HCT116 (cell line): Measurements from ENCODE around the gene CAP1. TPM values are rescaled to one million over a fixed set of nuclear protein-coding genes. Genes with fewer than 3 reads are reported as not detected.

Source experiments
- ATAC-seq: fragments of 200-7000 bp; cut with Tn5 transposase; 2 replicates; pipeline ENCODE4 v1.9.1; 2020; ENCODE audit warnings: mild to moderate bottlenecking, moderate library complexity
- BruUV-seq: library from RNA; stranded (reverse); fragments of 400-500 nt; replicated peaks from 2 replicates; lab custom pipeline; 2021; lab: Mats Ljungman, UMichigan
- CTCF ChIA-PET: fragments of 300-600 bp; sonication (Branson Sonifier 250); formaldehyde crosslinking; loops from one replicate; lab custom pipeline; 2021; ENCODE audit warnings: antibody characterized with exemption; lab: Charles Lee
- POLR2A ChIA-PET: fragments of 300-600, 350-600 bp; sonication (Branson Sonifier 250); formaldehyde crosslinking; loops from one replicate; lab custom pipeline; 2021; ENCODE audit warnings: antibody characterized with exemption; lab: Charles Lee
- RAD21 ChIA-PET, 2 experiments: fragments of 300-600 bp; sonication (Branson Sonifier 250); formaldehyde crosslinking; loops; one replicate each; lab custom pipeline; 2023; ENCODE audit warnings: low total read pairs in 2 of 2; ENCODE audit not compliant: uncharacterized antibody in 2 of 2, unreplicated experiment in 2 of 2, low non-redundant PET in 1 of 2; lab: Charles Lee
- DNase-seq: peaks from one replicate; pipeline ENCODE4 v3.0.0-alpha.2; 2010; ENCODE audit warnings: low read depth, low spot score
- H2AFZ ChIP-seq: fragments of 200-600 bp; shearing (Covaris generic), sonication (generic); 2 replicates; pipeline ENCODE4 v1.6.1; 2017; ENCODE audit warnings: low read depth, mixed run types, mixed read lengths, antibody characterized with exemption, low read length; ENCODE audit not compliant: poor library complexity, severe bottlenecking
- H3K27ac ChIP-seq: 2 replicates; pipeline ENCODE4 v1.5.1; 2012; ENCODE audit warnings: low read depth, low read length
- H3K27me3 ChIP-seq: fragments of 200-600 bp; sonication (generic); 2 replicates; pipeline ENCODE4 v1.6.1; 2016; ENCODE audit warnings: mixed run types, low read length, mixed read lengths; ENCODE audit not compliant: insufficient read depth
- H3K36me3 ChIP-seq, 2 experiments: fragments of 200-500 bp in 1 of 2; fragments of 200-600 bp in 1 of 2; sonication (Bioruptor generic) in 1 of 2; sonication (generic) in 1 of 2; 2 replicates each; pipeline versions ENCODE4 v1.5.1 to v1.6.1; 2014 to 2016; ENCODE audit warnings: low read length in 2 of 2, inconsistent platforms in 1 of 2, mixed read lengths in 1 of 2, mixed run types in 1 of 2; ENCODE audit not compliant: insufficient read depth in 2 of 2, control insufficient read depth in 1 of 2
- H3K4me1 ChIP-seq, 2 experiments: fragments of 200-600 bp in 1 of 2; sonication (generic) in 1 of 2; 2 replicates each; pipeline versions ENCODE4 v1.5.1 to v1.6.1; 2012 to 2017; ENCODE audit warnings: low read length in 2 of 2, inconsistent platforms in 1 of 2, mild to moderate bottlenecking in 1 of 2, mixed read lengths in 1 of 2, mixed run types in 1 of 2, moderate library complexity in 1 of 2; ENCODE audit not compliant: insufficient read depth in 2 of 2, control insufficient read depth in 1 of 2
- H3K4me2 ChIP-seq: fragments of 200-600 bp; sonication (generic); 2 replicates; pipeline ENCODE4 v1.6.1; 2017; ENCODE audit warnings: mixed run types, low read length, mixed read lengths
- H3K4me3 ChIP-seq, 2 experiments: fragments of 200-600 bp in 1 of 2; sonication (generic) in 1 of 2; replicated peaks in 1 of 2; 2 replicates each; pipeline ENCODE4 v1.5.1; 2011 to 2016; ENCODE audit warnings: low read length in 2 of 2, control low read depth in 1 of 2, low read depth in 1 of 2, mild to moderate bottlenecking in 1 of 2, mixed read lengths in 1 of 2, mixed run types in 1 of 2
- H3K79me2 ChIP-seq: fragments of 200-600 bp; sonication (generic); 2 replicates; pipeline ENCODE4 v1.6.1; 2017; ENCODE audit warnings: mild to moderate bottlenecking, mixed run types, low read length, moderate library complexity, mixed read lengths; ENCODE audit not compliant: insufficient read depth
- H3K9ac ChIP-seq: fragments of 200-600 bp; sonication (generic); 2 replicates; pipeline ENCODE4 v1.6.1; 2016; ENCODE audit warnings: low read length, mixed read lengths
- H3K9me2 ChIP-seq: fragments of 200-600 bp; sonication (generic), shearing (Covaris generic); 2 replicates; pipeline ENCODE4 v1.6.1; 2017; ENCODE audit warnings: mixed run types, mild to moderate bottlenecking, moderate library complexity; ENCODE audit not compliant: insufficient read depth
- H3K9me3 ChIP-seq, 2 experiments: fragments of 200-500 bp in 1 of 2; fragments of 200-600 bp in 1 of 2; sonication (Bioruptor generic) in 1 of 2; sonication (generic) in 1 of 2; 2 replicates each; pipeline ENCODE4 v1.6.1; 2014 to 2017; ENCODE audit warnings: low read length in 2 of 2, mixed read lengths in 2 of 2, inconsistent platforms in 1 of 2, low read depth in 1 of 2, mild to moderate bottlenecking in 1 of 2, mixed run types in 1 of 2, moderate library complexity in 1 of 2; ENCODE audit not compliant: control insufficient read depth in 1 of 2, insufficient read depth in 1 of 2
- H4K20me1 ChIP-seq: fragments of 200-600 bp; sonication (generic), shearing (Covaris generic); 2 replicates; pipeline ENCODE4 v1.6.1; 2017; ENCODE audit warnings: mixed run types, mild to moderate bottlenecking, moderate library complexity; ENCODE audit not compliant: insufficient read depth
- ELF1 ChIP-seq: IDR thresholded peaks from 2 replicates; pipeline ENCODE4 v1.6.1; 2012; ENCODE audit warnings: low read depth, borderline replicate concordance
- EZH2phosphoT487 ChIP-seq: fragments of 200-600 bp; IDR thresholded peaks from 2 replicates; pipeline ENCODE4 v1.6.1; 2018; ENCODE audit warnings: antibody characterized with exemption, borderline replicate concordance
- FOSL1 ChIP-seq: IDR thresholded peaks from 2 replicates; pipeline ENCODE4 v1.6.1; 2012; ENCODE audit warnings: low read depth
- JUND ChIP-seq: IDR thresholded peaks from 2 replicates; pipeline ENCODE4 v1.6.1; 2012
- POLR2A ChIP-seq: IDR thresholded peaks from 2 replicates; pipeline ENCODE4 v1.7.0; 2011; ENCODE audit warnings: borderline replicate concordance; ENCODE audit not compliant: insufficient read depth, insufficient read length; ENCODE audit errors: extremely low read depth
- RAD21 ChIP-seq: IDR thresholded peaks from 2 replicates; pipeline ENCODE4 v1.6.1; 2012; ENCODE audit warnings: low read depth, mild to moderate bottlenecking
- TCF7L2 ChIP-seq: IDR thresholded peaks from 2 replicates; pipeline ENCODE4 v1.7.0; 2011; ENCODE audit warnings: borderline replicate concordance, inconsistent platforms; ENCODE audit not compliant: insufficient read depth, insufficient read length; ENCODE audit errors: extremely low read depth
- YY1 ChIP-seq: IDR thresholded peaks from 2 replicates; pipeline ENCODE4 v1.6.1; 2011; ENCODE audit warnings: low read length, low read depth, moderate library complexity, mild to moderate bottlenecking; ENCODE audit not compliant: insufficient replicate concordance; ENCODE audit errors: extremely low read depth
- ZFX ChIP-seq: fragments of 450-650 bp; IDR thresholded peaks from 2 replicates; pipeline ENCODE4 v1.6.1; 2017
- intact Hi-C: fragments of 100-400 bp; cut with micrococcal nuclease; formaldehyde crosslinking; loops from 2 replicates; pipeline ENCODE4 v1.10.0; 2022
- total RNA-seq: library from RNA; stranded (reverse); gene quantifications from one replicate; pipeline ENCODE4 v1.2.1, GENCODE V29; 2021; ENCODE audit not compliant: unreplicated experiment
- TF ChIP-seq, protein P1 (sequence below): IDR thresholded peaks from 2 replicates; pipeline ENCODE4 v1.6.1; 2011; ENCODE audit warnings: mild to moderate bottlenecking, low read length, moderate library complexity; ENCODE audit not compliant: insufficient replicate concordance; ENCODE audit errors: extremely low read depth
- TF ChIP-seq, protein P2 (sequence below): IDR thresholded peaks from 2 replicates; pipeline ENCODE4 v1.6.1; 2012

Gene CAP1
- total RNA-seq, 1 experiment from 2014 or later, result 274 TPM

- intact Hi-C loops, result no loop called here
- Histone ChIP-seq H3K36me3 (peaks cover 25 to 29% of the 10 kb centered on the region in 2 experiments; a peak in 3 of 4 replicates), H3K27me3 (no peaks in the 10 kb centered on the region), H3K9me2 (no peaks in the 10 kb centered on the region), H2AFZ (no peak overlapping the region), H3K4me3 (no peak overlapping the region)
- no TSS peak for BruUV-seq
- TF ChIP-seq ELF1 (no peak), RAD21 (no peak), ZFX (no peak), FOSL1 (no peak), JUND (no peak), POLR2A (no peak), YY1 (no peak), EZH2phosphoT487 (no peak), TCF7L2 (no peak)
- TF ChIP-seq, protein P1, sequence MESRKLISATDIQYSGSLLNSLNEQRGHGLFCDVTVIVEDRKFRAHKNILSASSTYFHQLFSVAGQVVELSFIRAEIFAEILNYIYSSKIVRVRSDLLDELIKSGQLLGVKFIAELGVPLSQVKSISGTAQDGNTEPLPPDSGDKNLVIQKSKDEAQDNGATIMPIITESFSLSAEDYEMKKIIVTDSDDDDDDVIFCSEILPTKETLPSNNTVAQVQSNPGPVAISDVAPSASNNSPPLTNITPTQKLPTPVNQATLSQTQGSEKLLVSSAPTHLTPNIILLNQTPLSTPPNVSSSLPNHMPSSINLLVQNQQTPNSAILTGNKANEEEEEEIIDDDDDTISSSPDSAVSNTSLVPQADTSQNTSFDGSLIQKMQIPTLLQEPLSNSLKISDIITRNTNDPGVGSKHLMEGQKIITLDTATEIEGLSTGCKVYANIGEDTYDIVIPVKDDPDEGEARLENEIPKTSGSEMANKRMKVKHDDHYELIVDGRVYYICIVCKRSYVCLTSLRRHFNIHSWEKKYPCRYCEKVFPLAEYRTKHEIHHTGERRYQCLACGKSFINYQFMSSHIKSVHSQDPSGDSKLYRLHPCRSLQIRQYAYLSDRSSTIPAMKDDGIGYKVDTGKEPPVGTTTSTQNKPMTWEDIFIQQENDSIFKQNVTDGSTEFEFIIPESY, result no peak
- TF ChIP-seq, protein P2, sequence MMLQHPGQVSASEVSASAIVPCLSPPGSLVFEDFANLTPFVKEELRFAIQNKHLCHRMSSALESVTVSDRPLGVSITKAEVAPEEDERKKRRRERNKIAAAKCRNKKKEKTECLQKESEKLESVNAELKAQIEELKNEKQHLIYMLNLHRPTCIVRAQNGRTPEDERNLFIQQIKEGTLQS, result no peak
- TF ChIP-seq, all 23 proteins: peak for 0
- RAD21 ChIA-PET, result no interaction called here
- POLR2A ChIA-PET, result interaction anchor here (1.7 kb wide), 1 partner anchor 18 kb away, joined by 4 read pairs; the partner anchor contains the start of gene CAP1
- CTCF ChIA-PET, result no interaction called here
- Histone ChIP-seq H3K27ac (no peak overlapping the region), H3K79me2 (peaks cover 77% of the 10 kb centered on the region), H3K9me3 (no peaks in the 10 kb centered on the region), H3K4me2 (no peak overlapping the region), H4K20me1 (0 out of 2 replicates have a peak, but pooled peaks cover 9% of the 10 kb centered on the region), H3K4me1 (no peaks in the 10 kb centered on the region), H3K9ac (no peak overlapping the region)
- DNase-seq (no peak), ATAC-seq (no peak)
Observed at GRCh38 chr1:40057310-40058030, 16.9 kb downstream of the CAP1 start.
